22Rv1 (cell line): ENCODE results near the gene ANO9.

Experiments used
- ZFX ChIP-seq: fragments of 450-650 bp; IDR thresholded peaks from 2 replicates; pipeline ENCODE4 v1.6.1; 2017; ENCODE audit warnings: antibody characterized with exemption, borderline replicate concordance
- TF ChIP-seq, protein P1 (sequence below): fragments of 450-650 bp; IDR thresholded peaks from 2 replicates; pipeline ENCODE4 v1.5.1; 2017; ENCODE audit warnings: mild to moderate bottlenecking

DNA sequence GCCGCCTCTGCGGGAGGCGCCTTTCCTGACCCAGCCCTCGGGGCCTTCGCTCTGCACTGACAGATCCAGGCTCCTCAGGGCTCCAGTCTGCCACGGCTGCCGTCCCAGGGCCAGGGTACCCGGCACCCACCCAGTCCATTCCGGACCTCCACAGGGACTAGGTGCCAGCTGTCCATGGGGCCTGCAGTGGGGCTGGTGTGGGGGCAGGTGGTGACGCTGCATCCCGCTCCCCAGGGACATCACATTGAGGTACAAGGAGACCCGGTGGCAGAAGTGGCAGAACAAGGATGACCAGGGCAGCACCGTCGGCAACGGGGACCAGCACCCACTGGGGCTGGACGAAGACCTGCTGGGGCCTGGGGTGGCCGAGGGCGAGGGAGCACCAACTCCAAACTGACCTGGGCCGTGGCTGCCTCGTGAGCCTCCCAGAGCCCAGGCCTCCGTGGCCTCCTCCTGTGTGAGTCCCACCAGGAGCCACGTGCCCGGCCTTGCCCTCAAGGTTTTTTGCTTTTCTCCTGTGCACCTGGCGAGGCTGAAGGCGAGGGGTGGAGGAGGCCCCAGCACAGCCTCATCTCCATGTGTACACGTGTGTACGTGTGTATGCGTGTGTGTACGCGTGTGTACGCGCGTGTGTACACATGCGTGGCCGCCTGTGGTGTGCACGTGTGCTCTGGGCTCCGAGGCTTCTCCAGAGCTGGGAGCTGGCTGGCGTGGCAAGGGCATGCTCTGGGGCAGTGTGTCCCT is 48.5 kb upstream of the ANO9 start:
- TF ChIP-seq, protein P1, sequence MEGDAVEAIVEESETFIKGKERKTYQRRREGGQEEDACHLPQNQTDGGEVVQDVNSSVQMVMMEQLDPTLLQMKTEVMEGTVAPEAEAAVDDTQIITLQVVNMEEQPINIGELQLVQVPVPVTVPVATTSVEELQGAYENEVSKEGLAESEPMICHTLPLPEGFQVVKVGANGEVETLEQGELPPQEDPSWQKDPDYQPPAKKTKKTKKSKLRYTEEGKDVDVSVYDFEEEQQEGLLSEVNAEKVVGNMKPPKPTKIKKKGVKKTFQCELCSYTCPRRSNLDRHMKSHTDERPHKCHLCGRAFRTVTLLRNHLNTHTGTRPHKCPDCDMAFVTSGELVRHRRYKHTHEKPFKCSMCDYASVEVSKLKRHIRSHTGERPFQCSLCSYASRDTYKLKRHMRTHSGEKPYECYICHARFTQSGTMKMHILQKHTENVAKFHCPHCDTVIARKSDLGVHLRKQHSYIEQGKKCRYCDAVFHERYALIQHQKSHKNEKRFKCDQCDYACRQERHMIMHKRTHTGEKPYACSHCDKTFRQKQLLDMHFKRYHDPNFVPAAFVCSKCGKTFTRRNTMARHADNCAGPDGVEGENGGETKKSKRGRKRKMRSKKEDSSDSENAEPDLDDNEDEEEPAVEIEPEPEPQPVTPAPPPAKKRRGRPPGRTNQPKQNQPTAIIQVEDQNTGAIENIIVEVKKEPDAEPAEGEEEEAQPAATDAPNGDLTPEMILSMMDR = no peak
- TF ChIP-seq ZFX = no peak
